Neural progenitor cell (in vitro differentiated cells): ENCODE measurements around the gene LIMK1.

Experiments
- EZH2 ChIP-seq: fragments of 200-600 bp; sonication (generic); IDR thresholded peaks from 2 replicates; pipeline ENCODE4 v1.6.1; 2017; ENCODE audit warnings: antibody characterized with exemption, mild to moderate bottlenecking, moderate library complexity
- EZH2phosphoT487 ChIP-seq: fragments of 200-600 bp; sonication (generic); IDR thresholded peaks from 2 replicates; pipeline ENCODE4 v1.6.1; 2017; ENCODE audit warnings: antibody characterized with exemption
- TF ChIP-seq, protein P1 (sequence below): fragments of 200-600 bp; sonication (generic); IDR thresholded peaks from 2 replicates; pipeline ENCODE4 v1.5.1; 2017; ENCODE audit warnings: antibody characterized with exemption, mild to moderate bottlenecking

DNA sequence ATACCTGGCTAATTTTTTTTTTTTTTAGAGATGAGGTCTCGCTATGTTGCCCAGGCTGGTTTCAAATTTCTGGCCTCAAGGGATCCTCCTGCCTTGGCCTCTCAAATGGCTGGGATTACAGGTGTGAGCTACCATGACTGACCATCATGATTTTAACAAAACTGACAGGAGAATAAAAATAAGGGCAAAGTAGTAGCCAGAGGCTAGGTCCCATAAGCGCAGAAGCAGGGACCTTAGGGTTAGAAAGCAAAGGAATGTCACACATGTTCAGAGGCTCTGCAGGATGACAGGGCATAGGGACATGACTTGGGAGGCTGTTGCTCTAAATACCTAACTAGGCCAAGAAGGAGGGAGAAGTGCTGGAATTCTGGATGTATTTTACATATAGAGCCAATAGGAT lies 5.1 kb upstream of the LIMK1 start:
- TF ChIP-seq, protein P1, sequence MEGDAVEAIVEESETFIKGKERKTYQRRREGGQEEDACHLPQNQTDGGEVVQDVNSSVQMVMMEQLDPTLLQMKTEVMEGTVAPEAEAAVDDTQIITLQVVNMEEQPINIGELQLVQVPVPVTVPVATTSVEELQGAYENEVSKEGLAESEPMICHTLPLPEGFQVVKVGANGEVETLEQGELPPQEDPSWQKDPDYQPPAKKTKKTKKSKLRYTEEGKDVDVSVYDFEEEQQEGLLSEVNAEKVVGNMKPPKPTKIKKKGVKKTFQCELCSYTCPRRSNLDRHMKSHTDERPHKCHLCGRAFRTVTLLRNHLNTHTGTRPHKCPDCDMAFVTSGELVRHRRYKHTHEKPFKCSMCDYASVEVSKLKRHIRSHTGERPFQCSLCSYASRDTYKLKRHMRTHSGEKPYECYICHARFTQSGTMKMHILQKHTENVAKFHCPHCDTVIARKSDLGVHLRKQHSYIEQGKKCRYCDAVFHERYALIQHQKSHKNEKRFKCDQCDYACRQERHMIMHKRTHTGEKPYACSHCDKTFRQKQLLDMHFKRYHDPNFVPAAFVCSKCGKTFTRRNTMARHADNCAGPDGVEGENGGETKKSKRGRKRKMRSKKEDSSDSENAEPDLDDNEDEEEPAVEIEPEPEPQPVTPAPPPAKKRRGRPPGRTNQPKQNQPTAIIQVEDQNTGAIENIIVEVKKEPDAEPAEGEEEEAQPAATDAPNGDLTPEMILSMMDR: no peak
- no peak for TF ChIP-seq EZH2
- TF ChIP-seq EZH2phosphoT487: no peak
